ENCODE results near the gene CSF3R. TPM values are rescaled to one million over a fixed set of nuclear protein-coding genes. Genes with fewer than 3 reads are reported as not detected.
A peak's percentile ranks its signal among the peaks of the same experiment; 100 is the strongest.

CSF3R gene
- total RNA-seq (2014; rRNA removed; shearing (Covaris generic)) = not detected in 2 replicates

DNA sequence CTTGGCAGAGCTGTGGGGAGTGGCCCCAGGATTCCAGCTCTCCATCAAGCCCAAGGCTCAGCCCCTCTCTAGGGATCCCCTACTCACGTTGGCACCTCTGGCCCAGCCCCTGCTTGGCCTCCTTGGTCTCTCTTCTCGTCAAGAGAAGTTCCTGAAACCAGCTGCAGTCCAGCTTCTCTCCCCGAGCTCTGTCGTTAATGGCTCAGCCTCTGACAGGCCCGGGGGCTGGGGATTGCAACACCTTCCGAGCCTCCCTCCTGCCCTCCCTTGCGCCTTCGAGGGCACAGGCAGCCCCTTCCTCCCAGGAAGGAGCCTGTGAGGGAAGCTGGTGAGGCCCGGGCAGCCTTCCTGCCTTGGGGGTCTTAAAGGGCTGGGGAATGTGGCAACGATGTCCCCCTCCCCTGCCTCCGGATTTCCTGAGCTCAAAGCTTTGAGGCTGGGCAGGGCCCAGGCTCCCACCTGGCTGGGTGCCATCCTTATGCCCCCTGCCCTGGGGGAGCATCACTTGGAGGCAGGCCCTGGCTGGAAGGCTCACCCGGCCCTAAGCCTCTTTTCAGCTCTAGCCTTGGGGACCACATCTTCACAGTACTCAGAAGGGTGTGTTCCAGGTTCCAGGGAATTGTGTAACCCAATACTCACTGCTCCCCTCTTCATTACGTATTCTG, at the start of gene CSF3R:
Gene CSF3R, minus strand, starts transcription at position 190 of the 665 bp plus-strand sequence. CDS start 3,417 bp downstream, outside the sequence.
- H3K36me3 ChIP-seq = no peaks in the 10 kb centered on the region
- DNase-seq (ENCODE audit: low read depth in 1 of 2, low spot score in 2 of 2) = no peak
- 0 out of 2 replicates have a peak, but pooled peaks cover 4% of the 10 kb centered on the region for H3K9me3 ChIP-seq (replicated peaks)
- no peaks in the 10 kb centered on the region for H3K4me1 ChIP-seq (replicated peaks)
- H3K27me3 ChIP-seq (replicated peaks) = peaks cover 18% of the 10 kb centered on the region
- H3K27ac ChIP-seq = no peak within 1 kb of the TSS
- no peak within 1 kb of the TSS for H3K4me3 ChIP-seq

- DNase-seq (ENCODE audit: low read depth in 1 of 2, low spot score in 2 of 2) = no peak
- H3K36me3 ChIP-seq = no peaks in the 10 kb centered on the region
- H3K4me1 ChIP-seq (replicated peaks) = no peaks in the 10 kb centered on the region
- H3K27me3 ChIP-seq (replicated peaks) = peaks cover 12% of the 10 kb centered on the region; the same call in 1 of the 2 replicates
- H3K27ac ChIP-seq = no peak overlapping the region
- no peak overlapping the region for H3K4me3 ChIP-seq
- H3K9me3 ChIP-seq (replicated peaks) = 0 out of 2 replicates have a peak, but pooled peaks cover 2% of the 10 kb centered on the region
These were observed 49.1 kb upstream of the CSF3R start for GRCh38 chr1:36531833-36532232.

- DNase-seq (ENCODE audit: low read depth in 1 of 2, low spot score in 2 of 2) = no peak
These were observed 48.1 kb upstream of the CSF3R start for GRCh38 chr1:36530791-36531190.

DNA sequence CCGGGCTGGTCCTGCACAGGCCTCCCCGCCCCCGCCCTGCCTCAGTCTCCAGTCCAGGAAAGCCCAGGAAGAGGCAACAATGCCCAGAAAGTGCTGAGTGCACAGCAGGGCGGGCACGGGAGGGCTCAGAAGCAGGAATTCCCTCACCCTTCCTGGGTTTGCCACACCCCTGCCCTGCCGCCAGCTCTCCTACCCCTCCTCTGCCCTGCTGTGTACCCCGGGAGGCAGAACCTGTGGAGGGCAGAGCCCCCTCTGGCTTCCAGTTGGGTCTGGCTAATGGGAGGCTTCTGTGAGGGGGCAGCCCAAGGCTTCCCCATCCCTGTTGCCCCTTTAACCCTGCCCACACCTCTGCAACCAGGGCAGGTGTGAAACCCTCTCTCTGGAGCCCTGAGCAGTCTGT, 47.5 kb upstream of the CSF3R start:
- Histone ChIP-seq H3K9me3 (replicated peaks) (0 out of 2 replicates have a peak, but pooled peaks cover 2% of the 10 kb centered on the region), H3K27ac (no peak overlapping the region), H3K27me3 (replicated peaks) (peaks cover 18% of the 10 kb centered on the region; the same call in 1 of the 2 replicates), H3K4me1 (replicated peaks) (no peaks in the 10 kb centered on the region), H3K36me3 (no peaks in the 10 kb centered on the region), H3K4me3 (no peak overlapping the region)
- DNase-seq (ENCODE audit: low read depth in 1 of 2, low spot score in 2 of 2) = no peak

More at GRCh38 chr1:36530791-36531190, 48.1 kb upstream of the CSF3R start:
- Histone ChIP-seq H3K4me3 (no peak overlapping the region), H3K36me3 (no peaks in the 10 kb centered on the region), H3K9me3 (replicated peaks) (0 out of 2 replicates have a peak, but pooled peaks cover 2% of the 10 kb centered on the region), H3K27ac (no peak overlapping the region), H3K27me3 (replicated peaks) (peaks cover 16% of the 10 kb centered on the region; the same call in 1 of the 2 replicates), H3K4me1 (replicated peaks) (no peaks in the 10 kb centered on the region)

GRCh38 chr1:36529769-36530260, 47.1 kb upstream of the CSF3R start:
- DNase-seq (ENCODE audit: low read depth in 1 of 2, low spot score in 2 of 2) = no peak
- 0 out of 2 replicates have a peak, but pooled peaks cover 2% of the 10 kb centered on the region for H3K9me3 ChIP-seq (replicated peaks)
- no peak overlapping the region for H3K27ac ChIP-seq
- no peak overlapping the region for H3K4me3 ChIP-seq
- no peaks in the 10 kb centered on the region for H3K4me1 ChIP-seq (replicated peaks)
- H3K36me3 ChIP-seq = no peaks in the 10 kb centered on the region
- peaks cover 18% of the 10 kb centered on the region; the same call in 1 of the 2 replicates for H3K27me3 ChIP-seq (replicated peaks)

DNA sequence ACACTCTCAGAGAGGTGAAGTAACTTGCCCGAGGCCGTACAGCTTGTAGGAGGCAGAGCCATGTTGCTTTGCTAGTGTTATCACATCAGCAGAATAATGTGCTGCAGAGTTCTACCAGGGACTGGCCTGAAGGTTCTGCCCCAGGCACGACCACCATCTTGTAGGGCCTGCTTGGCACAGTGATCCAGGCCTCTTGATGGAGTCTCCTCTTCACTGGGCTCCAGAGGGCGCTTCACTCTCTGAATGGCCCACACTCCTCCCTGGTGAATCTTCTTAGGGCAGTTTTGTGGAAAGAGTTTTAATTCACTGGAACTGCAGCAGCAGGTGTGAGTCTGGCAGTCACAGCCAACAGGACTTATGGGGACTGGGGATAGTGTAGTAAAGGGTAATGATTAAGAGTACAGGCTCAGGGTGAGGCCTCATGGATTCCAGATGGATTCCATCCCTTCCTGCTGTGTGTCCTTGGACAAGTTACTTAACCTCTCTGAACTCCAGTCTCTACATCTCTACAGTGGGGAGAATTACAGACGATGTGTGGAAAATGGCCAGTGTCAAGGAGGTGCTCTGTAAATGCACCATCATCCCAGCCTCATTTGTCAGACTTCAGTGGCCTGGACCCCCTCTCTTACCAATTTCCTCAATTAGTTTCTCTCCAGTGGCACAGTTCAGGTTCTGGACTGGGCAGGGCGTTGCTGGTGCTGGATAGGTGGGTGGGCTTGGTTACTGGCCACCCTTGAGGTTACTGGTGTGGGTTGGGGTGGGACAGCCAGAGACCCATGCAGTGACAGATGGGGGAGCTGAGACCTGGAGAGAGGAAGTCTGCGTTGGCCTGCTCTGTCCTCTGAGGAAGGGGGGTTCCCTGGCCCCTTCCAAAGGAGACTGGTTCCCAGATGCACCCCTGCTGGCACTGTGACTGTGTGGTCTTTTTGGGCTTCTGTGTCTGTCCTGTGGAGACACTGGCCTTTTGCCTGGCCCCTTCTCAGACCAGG, 45.9 kb upstream of the CSF3R start:
- Histone ChIP-seq H3K27me3 (replicated peaks) (peaks cover 17% of the 10 kb centered on the region; the same call in 1 of the 2 replicates), H3K9me3 (replicated peaks) (0 out of 2 replicates have a peak, but pooled peaks cover 2% of the 10 kb centered on the region), H3K4me3 (no peak overlapping the region), H3K4me1 (replicated peaks) (no peaks in the 10 kb centered on the region), H3K27ac (no peak overlapping the region), H3K36me3 (no peaks in the 10 kb centered on the region)
- DNase-seq (ENCODE audit: low read depth in 1 of 2, low spot score in 2 of 2) = peak in 1 of 2 experiments; percentile 34

DNA sequence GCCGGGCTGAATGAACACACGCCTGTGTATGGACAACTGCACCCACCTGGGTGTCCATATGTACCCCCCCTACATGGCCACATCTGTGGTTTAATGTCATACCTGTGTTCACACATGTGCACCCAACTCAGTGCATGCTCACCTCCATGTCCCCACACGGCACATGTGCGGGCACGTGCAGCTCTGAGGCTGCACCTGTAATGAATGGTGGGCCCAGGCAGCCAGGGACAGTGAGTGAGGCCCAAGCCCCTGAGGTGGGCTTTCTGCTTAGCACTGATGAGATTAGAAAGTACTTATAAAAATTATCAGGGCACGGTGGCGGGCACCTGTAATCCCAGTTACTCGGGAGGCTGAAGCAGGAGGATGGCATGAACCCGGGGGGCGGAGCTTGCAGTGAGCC, 42.5 kb upstream of the CSF3R start:
- no peaks in the 10 kb centered on the region for H3K36me3 ChIP-seq
- H3K27me3 ChIP-seq (replicated peaks) = peaks cover 7% of the 10 kb centered on the region; the same call in 1 of the 2 replicates
- no peak overlapping the region for H3K27ac ChIP-seq
- peak in 1 of 2 experiments; percentile 27 for DNase-seq (ENCODE audit: low read depth in 1 of 2, low spot score in 2 of 2)
- no peaks in the 10 kb centered on the region for H3K4me1 ChIP-seq (replicated peaks)
- H3K4me3 ChIP-seq = no peak overlapping the region
- no peaks in the 10 kb centered on the region for H3K9me3 ChIP-seq (replicated peaks)

DNA sequence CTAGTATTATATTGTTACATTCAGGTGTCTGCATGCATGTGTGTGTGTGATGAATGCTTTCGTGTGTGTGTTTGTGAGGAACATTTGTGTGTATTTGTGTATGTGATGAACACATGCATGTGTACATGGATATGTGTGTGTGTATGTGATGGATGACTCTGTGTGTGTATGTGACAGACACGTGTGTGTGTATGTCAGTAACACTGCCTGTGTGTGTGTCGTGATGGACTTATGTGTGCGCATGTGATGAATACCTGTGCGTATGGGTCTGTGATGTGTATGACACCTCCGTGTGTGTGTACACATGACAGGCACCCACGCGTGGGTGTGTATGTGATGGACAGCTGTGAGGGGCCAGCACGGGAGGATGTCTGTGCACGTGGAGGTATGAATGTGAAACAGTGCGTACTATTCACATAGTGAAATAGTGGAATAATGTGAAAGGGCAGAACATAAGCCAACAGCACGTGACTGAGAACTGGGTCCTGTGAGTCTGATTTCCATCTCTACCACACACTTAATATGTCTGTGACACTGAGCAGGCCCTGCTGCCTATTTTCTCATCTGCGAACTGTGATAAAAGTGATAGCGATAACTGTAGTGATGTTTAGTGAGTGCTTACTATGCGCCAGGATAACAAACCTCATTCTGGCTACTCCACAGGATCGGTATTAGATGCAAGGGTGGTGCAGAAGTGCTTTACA, 41.8 kb upstream of the CSF3R start:
- Histone ChIP-seq H3K36me3 (no peaks in the 10 kb centered on the region), H3K27me3 (replicated peaks) (peaks cover 7% of the 10 kb centered on the region; the same call in 1 of the 2 replicates), H3K9me3 (replicated peaks) (no peaks in the 10 kb centered on the region), H3K4me3 (no peak overlapping the region), H3K27ac (no peak overlapping the region), H3K4me1 (replicated peaks) (no peaks in the 10 kb centered on the region)
- DNase-seq (ENCODE audit: low read depth in 1 of 2, low spot score in 2 of 2) = peak in 1 of 2 experiments; percentile 16

DNA sequence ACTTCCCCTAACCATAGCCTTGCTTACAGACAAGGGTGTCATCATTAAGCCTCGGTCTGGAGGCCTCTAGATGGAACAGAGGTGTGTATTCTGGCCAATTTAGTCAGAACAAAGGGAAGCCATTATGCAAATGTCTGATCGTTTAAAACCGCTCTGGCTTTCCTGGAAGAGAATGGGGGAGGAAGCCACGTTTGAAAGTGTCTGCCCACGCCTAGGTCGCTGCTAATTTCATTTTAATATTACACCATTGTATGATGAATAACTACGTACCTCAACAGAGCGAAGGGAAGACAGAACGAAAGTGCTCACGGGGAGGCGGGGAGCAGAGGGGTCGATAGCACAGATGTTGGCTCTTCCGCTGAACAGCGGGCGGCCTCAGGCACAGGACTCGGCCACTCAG, 41.1 kb upstream of the CSF3R start:
- Histone ChIP-seq H3K36me3 (no peaks in the 10 kb centered on the region), H3K4me3 (no peak overlapping the region), H3K4me1 (replicated peaks) (no peaks in the 10 kb centered on the region), H3K27ac (no peak overlapping the region), H3K27me3 (replicated peaks) (peaks cover 7% of the 10 kb centered on the region; the same call in 1 of the 2 replicates), H3K9me3 (replicated peaks) (no peaks in the 10 kb centered on the region)
- DNase-seq (ENCODE audit: low read depth in 1 of 2, low spot score in 2 of 2) = no peak

DNA sequence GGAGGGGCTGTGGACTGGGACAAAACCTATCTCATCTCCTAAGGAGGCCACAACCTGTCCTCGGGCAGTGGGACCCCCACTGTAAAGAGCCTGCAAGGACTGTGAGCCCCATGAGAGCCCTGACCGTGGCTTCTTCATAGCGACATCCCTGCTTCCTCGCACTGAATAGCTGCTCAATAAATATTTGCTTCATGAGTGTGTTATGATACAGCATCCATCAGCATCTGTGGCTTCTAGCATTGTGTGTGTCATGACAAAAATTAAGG, 40.5 kb upstream of the CSF3R start:
- DNase-seq (ENCODE audit: low read depth in 1 of 2, low spot score in 2 of 2) = no peak
- no peaks in the 10 kb centered on the region for H3K9me3 ChIP-seq (replicated peaks)
- H3K4me1 ChIP-seq (replicated peaks) = no peaks in the 10 kb centered on the region
- no peaks in the 10 kb centered on the region for H3K36me3 ChIP-seq
- no peak overlapping the region for H3K27ac ChIP-seq
- no peak overlapping the region for H3K4me3 ChIP-seq
- peaks cover 7% of the 10 kb centered on the region; the same call in 1 of the 2 replicates for H3K27me3 ChIP-seq (replicated peaks)

GRCh38 chr1:36522461-36523229, 39.9 kb upstream of the CSF3R start:
- DNase-seq (ENCODE audit: low read depth in 1 of 2, low spot score in 2 of 2) = peak in 1 of 2 experiments; percentile 29
- Histone ChIP-seq H3K4me3 (no peak overlapping the region), H3K27ac (no peak overlapping the region), H3K4me1 (replicated peaks) (no peaks in the 10 kb centered on the region), H3K36me3 (no peaks in the 10 kb centered on the region), H3K27me3 (replicated peaks) (peaks cover 7% of the 10 kb centered on the region; the same call in 1 of the 2 replicates), H3K9me3 (replicated peaks) (no peaks in the 10 kb centered on the region)

- DNase-seq (ENCODE audit: low read depth in 1 of 2, low spot score in 2 of 2) = peak in 1 of 2 experiments; percentile 38
- Histone ChIP-seq H3K9me3 (replicated peaks) (no peaks in the 10 kb centered on the region), H3K27me3 (replicated peaks) (peaks cover 7% of the 10 kb centered on the region; the same call in 1 of the 2 replicates), H3K4me1 (replicated peaks) (no peaks in the 10 kb centered on the region), H3K4me3 (no peak overlapping the region), H3K36me3 (no peaks in the 10 kb centered on the region), H3K27ac (no peak overlapping the region)
These were observed 39.3 kb upstream of the CSF3R start for GRCh38 chr1:36522021-36522420.

All from SJSA1 (cell line).